Stimulated activated CD4-positive, alpha-beta T cell treated with anti-CD3 and anti-CD28 coated beads, Interleukin-4, amount 100 ng/mL, for 4 hours (primary cell): ENCODE measurements around the gene OGDHL.

ENCODE experiments used
- DNase-seq, 2 experiments: peaks; one replicate each; pipeline ENCODE4 v3.0.0-alpha.2; 2020

Gene OGDHL

DNA sequence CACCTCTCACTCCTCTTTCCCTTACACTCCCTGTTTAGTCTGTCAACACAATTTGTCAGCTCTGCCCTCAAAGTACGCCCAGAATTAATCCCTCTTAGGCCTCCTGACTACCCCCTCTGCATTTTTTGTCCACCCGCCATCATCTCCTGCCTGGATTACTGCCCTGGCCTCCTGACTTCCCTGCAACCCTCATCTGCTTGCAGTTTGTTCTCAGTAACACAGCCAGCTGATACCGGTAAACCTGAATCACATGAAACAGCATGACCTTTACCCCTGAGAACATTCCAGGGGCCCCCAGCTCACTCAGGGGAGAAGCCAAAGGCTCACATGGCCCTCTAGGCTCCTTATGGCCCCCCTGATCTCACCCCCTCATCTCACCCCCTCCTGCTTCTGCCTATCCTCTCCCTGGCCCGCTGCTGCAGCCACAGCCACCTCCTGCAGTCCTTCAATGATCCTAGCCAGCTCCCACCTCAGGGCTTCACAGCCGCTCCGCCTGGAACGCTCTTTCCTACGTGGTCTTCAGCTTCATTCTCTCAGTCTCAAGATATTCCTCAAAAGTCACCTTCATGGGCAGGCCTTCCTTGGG lies 73.8 kb downstream of the OGDHL start:
- no peak for DNase-seq

DNA sequence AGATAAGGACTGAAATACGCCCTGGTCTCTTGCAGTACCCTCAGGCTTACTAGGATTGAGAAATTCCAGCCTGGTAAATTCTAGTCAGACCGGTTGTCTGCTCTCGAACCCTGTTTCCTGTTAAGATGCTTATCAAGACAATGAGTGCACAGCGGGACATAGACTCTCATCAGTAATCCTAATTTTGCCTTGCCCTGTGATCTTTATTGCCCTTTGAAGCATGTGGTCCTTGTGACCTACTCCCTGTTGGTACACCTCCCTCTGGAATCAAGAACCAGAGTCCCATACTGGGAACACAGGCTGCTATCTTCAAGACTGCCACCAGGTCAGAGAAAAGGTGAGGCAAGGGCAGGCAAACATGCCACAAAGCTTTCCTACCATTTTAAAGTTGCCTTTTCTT lies 75.5 kb downstream of the OGDHL start:
- no peak for DNase-seq
